Measurements from ENCODE around the gene VBP1.

Gene VBP1

DNA sequence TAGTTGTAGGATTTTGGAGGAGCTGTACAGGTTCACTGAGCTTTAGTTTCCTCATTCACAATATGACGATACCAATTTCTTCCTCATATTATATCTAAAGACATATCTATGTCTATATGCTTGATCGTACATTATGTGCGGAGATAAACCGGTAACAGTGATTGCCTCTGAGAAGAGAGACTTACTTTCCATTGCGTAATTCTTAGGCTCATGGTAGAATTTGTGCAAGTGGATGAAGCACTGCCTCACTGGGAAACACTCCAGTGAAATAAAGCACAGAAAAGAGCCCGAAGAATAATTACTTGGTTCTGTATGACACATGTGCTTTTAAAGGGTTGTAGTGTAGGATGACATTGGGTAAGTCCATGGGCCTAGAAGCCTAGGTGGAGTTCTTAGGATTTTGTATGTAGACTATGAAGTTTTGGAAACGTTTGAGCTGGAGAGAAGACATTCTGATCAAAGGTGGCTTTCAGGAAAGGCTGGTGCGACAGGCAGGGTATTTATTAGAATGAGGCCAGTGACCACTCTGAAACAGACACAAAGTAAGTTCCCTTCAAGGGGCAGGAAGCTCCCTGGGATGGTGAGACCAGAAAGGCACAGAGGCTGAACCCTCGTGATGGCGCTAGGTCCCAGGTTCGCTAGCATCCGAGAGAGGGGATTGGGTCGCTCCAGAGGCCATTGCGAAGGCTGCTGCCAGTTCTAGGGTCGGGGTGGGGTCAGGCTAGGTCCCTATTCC, 649 bp upstream of the VBP1 start (continued):
- TF ChIP-seq, protein P1, sequence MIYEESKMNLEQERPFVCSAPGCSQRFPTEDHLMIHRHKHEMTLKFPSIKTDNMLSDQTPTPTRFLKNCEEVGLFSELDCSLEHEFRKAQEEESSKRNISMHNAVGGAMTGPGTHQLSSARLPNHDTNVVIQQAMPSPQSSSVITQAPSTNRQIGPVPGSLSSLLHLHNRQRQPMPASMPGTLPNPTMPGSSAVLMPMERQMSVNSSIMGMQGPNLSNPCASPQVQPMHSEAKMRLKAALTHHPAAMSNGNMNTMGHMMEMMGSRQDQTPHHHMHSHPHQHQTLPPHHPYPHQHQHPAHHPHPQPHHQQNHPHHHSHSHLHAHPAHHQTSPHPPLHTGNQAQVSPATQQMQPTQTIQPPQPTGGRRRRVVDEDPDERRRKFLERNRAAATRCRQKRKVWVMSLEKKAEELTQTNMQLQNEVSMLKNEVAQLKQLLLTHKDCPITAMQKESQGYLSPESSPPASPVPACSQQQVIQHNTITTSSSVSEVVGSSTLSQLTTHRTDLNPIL (CRISPR knock-in tag; IDR thresholded peaks at IDR 0.05; ENCODE audit: low read depth): no peak
- no peak for TF ChIP-seq TCF4 (CRISPR knock-in tag; IDR thresholded peaks at IDR 0.05; ENCODE audit: borderline replicate concordance)

DNA sequence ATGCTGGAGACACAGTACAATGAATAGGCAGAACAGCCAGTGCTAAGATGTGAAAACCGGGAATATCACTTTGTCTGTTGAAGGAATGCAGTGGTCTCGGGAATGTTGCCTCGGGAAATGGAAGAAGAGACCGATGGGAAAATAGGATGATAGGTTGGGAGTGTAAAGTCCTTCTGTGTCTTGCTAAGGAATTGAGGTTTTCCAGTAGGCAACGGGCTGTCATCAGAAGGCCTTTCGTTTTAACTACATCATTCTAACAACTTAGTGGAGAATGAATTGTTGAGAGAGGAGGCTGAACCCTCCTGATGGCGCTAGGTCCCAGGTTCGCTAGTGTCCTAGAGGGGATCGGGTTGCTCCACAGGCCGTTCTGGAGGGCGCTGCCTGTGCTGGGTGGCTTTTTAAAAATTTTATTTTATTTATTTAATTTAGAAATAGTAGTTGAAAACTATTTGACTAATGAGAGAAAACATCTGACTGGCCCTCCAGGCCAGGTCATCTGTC, 730 bp downstream of the VBP1 start:
- peak; percentile 32 for ATAC-seq
- TF ChIP-seq CSDC2 (CRISPR knock-in tag; IDR thresholded peaks at IDR 0.05): no peak
- no peak for TF ChIP-seq ZFP3 (CRISPR knock-in tag; IDR thresholded peaks at IDR 0.05)
- TF ChIP-seq, protein P2, sequence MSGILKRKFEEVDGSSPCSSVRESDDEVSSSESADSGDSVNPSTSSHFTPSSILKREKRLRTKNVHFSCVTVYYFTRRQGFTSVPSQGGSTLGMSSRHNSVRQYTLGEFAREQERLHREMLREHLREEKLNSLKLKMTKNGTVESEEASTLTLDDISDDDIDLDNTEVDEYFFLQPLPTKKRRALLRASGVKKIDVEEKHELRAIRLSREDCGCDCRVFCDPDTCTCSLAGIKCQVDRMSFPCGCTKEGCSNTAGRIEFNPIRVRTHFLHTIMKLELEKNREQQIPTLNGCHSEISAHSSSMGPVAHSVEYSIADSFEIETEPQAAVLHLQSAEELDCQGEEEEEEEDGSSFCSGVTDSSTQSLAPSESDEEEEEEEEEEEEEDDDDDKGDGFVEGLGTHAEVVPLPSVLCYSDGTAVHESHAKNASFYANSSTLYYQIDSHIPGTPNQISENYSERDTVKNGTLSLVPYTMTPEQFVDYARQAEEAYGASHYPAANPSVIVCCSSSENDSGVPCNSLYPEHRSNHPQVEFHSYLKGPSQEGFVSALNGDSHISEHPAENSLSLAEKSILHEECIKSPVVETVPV (CRISPR knock-in tag; IDR thresholded peaks at IDR 0.05): no peak
- TF ChIP-seq, protein P3, sequence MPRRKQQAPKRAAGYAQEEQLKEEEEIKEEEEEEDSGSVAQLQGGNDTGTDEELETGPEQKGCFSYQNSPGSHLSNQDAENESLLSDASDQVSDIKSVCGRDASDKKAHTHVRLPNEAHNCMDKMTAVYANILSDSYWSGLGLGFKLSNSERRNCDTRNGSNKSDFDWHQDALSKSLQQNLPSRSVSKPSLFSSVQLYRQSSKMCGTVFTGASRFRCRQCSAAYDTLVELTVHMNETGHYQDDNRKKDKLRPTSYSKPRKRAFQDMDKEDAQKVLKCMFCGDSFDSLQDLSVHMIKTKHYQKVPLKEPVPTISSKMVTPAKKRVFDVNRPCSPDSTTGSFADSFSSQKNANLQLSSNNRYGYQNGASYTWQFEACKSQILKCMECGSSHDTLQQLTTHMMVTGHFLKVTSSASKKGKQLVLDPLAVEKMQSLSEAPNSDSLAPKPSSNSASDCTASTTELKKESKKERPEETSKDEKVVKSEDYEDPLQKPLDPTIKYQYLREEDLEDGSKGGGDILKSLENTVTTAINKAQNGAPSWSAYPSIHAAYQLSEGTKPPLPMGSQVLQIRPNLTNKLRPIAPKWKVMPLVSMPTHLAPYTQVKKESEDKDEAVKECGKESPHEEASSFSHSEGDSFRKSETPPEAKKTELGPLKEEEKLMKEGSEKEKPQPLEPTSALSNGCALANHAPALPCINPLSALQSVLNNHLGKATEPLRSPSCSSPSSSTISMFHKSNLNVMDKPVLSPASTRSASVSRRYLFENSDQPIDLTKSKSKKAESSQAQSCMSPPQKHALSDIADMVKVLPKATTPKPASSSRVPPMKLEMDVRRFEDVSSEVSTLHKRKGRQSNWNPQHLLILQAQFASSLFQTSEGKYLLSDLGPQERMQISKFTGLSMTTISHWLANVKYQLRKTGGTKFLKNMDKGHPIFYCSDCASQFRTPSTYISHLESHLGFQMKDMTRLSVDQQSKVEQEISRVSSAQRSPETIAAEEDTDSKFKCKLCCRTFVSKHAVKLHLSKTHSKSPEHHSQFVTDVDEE (CRISPR knock-in tag; IDR thresholded peaks at IDR 0.05): no peak
- TF ChIP-seq RARB (CRISPR knock-in tag; IDR thresholded peaks at IDR 0.05): no peak
- no peak for TF ChIP-seq ZNF565 (CRISPR knock-in tag; conservative IDR thresholded peaks at IDR 0.05; ENCODE audit: low read depth)

DNA sequence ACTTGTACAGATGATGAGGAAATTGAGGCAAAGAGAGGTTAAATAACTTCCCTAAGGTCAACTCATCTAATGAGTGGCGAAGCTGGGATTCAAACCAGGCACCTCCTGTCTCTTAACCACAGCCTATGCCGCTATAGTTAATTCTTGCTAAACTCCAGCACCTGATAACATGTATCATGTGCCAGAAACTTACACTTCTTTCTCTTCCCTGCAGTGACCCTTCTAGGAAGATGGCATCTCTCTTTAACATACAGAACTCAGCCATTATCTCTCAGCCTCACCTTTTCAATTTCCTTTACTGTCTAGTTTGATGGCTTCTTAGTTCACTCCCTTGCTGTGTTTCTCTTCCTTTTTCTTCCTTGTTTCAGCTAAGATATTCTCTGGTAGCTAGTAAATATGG, 2.5 kb downstream of the VBP1 start:
- ATAC-seq: no peak
- TF ChIP-seq, protein P3 (CRISPR knock-in tag; IDR thresholded peaks at IDR 0.05): no peak
- TF ChIP-seq, protein P1 (CRISPR knock-in tag; IDR thresholded peaks at IDR 0.05; ENCODE audit: low read depth): no peak
- no peak for TF ChIP-seq CSDC2 (CRISPR knock-in tag; IDR thresholded peaks at IDR 0.05)
- TF ChIP-seq SNAI2 (CRISPR knock-in tag; IDR thresholded peaks at IDR 0.05): no peak
- TF ChIP-seq ZNF70 (CRISPR knock-in tag; IDR thresholded peaks at IDR 0.05): no peak
- no peak for TF ChIP-seq OSR1 (CRISPR knock-in tag; IDR thresholded peaks at IDR 0.05)
- TF ChIP-seq ZNF565 (CRISPR knock-in tag; conservative IDR thresholded peaks at IDR 0.05; ENCODE audit: low read depth): no peak
- no peak for TF ChIP-seq RARB (CRISPR knock-in tag; IDR thresholded peaks at IDR 0.05)
- TF ChIP-seq, protein P4, sequence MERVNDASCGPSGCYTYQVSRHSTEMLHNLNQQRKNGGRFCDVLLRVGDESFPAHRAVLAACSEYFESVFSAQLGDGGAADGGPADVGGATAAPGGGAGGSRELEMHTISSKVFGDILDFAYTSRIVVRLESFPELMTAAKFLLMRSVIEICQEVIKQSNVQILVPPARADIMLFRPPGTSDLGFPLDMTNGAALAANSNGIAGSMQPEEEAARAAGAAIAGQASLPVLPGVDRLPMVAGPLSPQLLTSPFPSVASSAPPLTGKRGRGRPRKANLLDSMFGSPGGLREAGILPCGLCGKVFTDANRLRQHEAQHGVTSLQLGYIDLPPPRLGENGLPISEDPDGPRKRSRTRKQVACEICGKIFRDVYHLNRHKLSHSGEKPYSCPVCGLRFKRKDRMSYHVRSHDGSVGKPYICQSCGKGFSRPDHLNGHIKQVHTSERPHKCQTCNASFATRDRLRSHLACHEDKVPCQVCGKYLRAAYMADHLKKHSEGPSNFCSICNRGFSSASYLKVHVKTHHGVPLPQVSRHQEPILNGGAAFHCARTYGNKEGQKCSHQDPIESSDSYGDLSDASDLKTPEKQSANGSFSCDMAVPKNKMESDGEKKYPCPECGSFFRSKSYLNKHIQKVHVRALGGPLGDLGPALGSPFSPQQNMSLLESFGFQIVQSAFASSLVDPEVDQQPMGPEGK (CRISPR knock-in tag; IDR thresholded peaks at IDR 0.05; ENCODE audit: borderline replicate concordance): no peak
- TF ChIP-seq PPARA (CRISPR knock-in tag; IDR thresholded peaks at IDR 0.05; ENCODE audit: borderline replicate concordance): no peak
- no peak for TF ChIP-seq ARNTL (CRISPR knock-in tag; IDR thresholded peaks at IDR 0.05; ENCODE audit: borderline replicate concordance, low read depth)
- no peak for TF ChIP-seq GLIS3 (CRISPR knock-in tag; IDR thresholded peaks at IDR 0.05)
- no peak for TF ChIP-seq ZC3H10 (CRISPR knock-in tag; IDR thresholded peaks at IDR 0.05)
- no peak for TF ChIP-seq TCF4 (CRISPR knock-in tag; IDR thresholded peaks at IDR 0.05; ENCODE audit: borderline replicate concordance)

Measured in SK-N-SH treated with all-trans-retinoic acid at 6 μM for 48 hours (cell line).